H1 (cell line): ENCODE data around the gene FGGY.

Experiments used
- ATF3 ChIP-seq: IDR thresholded peaks from 2 replicates; pipeline ENCODE4 v1.6.1; 2011; ENCODE audit warnings: low read depth, mild to moderate bottlenecking, low read length; ENCODE audit not compliant: insufficient read depth
- CBX5 ChIP-seq: fragments of 300-800, 300-1000 bp; sonication (generic); IDR thresholded peaks from 2 replicates; pipeline ENCODE4 v1.7.1; 2016; ENCODE audit warnings: antibody characterized with exemption, low read length, low read depth
- CEBPB ChIP-seq: IDR thresholded peaks from 2 replicates; pipeline ENCODE4 v1.6.1; 2012; ENCODE audit warnings: low read depth, low read length
- CHD1 ChIP-seq: IDR thresholded peaks from 2 replicates; pipeline ENCODE4 v1.6.1; 2012; ENCODE audit warnings: low read depth, low read length, improper control_type of control experiment
- CTCF ChIP-seq, 3 experiments: IDR thresholded peaks; 1 replicate in 2 of 3; 2 replicates in 1 of 3; pipeline versions ENCODE4 v1.5.1 to v1.6.1; 2011; ENCODE audit warnings: low read length in 3 of 3, mild to moderate bottlenecking in 3 of 3, inconsistent platforms in 2 of 3, low read depth in 1 of 3, moderate library complexity in 1 of 3; ENCODE audit not compliant: insufficient read depth in 1 of 3; ENCODE audit errors: control extremely low read depth in 1 of 3
- EP300 ChIP-seq, 2 experiments: IDR thresholded peaks; 1 replicate in 1 of 2; 2 replicates in 1 of 2; pipeline ENCODE4 v1.6.1; 2011 to 2012; ENCODE audit warnings: low read depth in 2 of 2, low read length in 2 of 2, mild to moderate bottlenecking in 2 of 2, borderline replicate concordance in 1 of 2, inconsistent platforms in 1 of 2, moderate library complexity in 1 of 2
- GTF2F1 ChIP-seq: IDR thresholded peaks from 2 replicates; pipeline ENCODE4 v1.6.1; 2012; ENCODE audit warnings: low read depth, low read length, improper control_type of control experiment, borderline replicate concordance
- MAX ChIP-seq: IDR thresholded peaks from 2 replicates; pipeline ENCODE4 v1.6.1; 2012; ENCODE audit warnings: inconsistent platforms
- POLR2A ChIP-seq, 2 experiments: IDR thresholded peaks; 1 replicate in 1 of 2; 2 replicates in 1 of 2; pipeline ENCODE4 v1.6.1; 2011; ENCODE audit warnings: low read depth in 2 of 2, low read length in 2 of 2, mild to moderate bottlenecking in 2 of 2; ENCODE audit errors: control extremely low read depth in 1 of 2
- POLR2AphosphoS5 ChIP-seq: IDR thresholded peaks from 2 replicates; pipeline ENCODE4 v1.6.1; 2011; ENCODE audit warnings: low read depth, low read length
- RXRA ChIP-seq: IDR thresholded peaks from 2 replicates; pipeline ENCODE4 v1.6.1; 2011; ENCODE audit warnings: low read depth, mild to moderate bottlenecking, low read length, moderate library complexity; ENCODE audit not compliant: insufficient read depth
- SP2 ChIP-seq: IDR thresholded peaks from 2 replicates; pipeline ENCODE4 v1.6.1; 2012; ENCODE audit warnings: mild to moderate bottlenecking, low read length, inconsistent platforms
- SUZ12 ChIP-seq: fragments of 200-600 bp; sonication (generic); IDR thresholded peaks from 2 replicates; pipeline ENCODE4 v1.6.1; 2012; ENCODE audit warnings: mild to moderate bottlenecking, inconsistent platforms, low read length, moderate library complexity, mixed read lengths
- ZNF274 ChIP-seq: IDR thresholded peaks from 2 replicates; pipeline ENCODE4 v1.7.0; 2012; ENCODE audit warnings: low read length, borderline replicate concordance; ENCODE audit errors: extremely low read depth

DNA sequence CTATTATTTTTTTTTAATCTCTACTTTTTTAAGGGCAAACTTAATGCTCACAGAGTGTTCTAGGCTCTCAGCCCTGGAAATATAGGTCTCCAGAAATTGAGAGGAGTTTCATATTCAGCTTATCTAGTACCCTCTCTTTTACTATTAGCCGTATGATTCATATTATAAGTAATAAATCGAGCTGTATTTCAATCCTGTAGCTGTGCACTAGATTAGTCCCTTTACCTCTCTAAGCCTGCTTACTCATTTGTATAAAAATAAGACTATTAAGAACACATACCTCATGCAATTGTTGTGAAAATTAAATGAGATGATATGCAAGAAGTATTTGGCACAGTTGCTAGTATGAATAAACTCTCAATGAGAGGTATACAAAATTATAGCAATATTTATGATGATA lies 389.7 kb downstream of the FGGY start:
- TF ChIP-seq GTF2F1, result no peak
- TF ChIP-seq CTCF (IDR thresholded peaks at IDR 0.05; ENCODE audit: control extremely low read depth in 1 of 3, insufficient read depth in 1 of 3, low read depth in 1 of 3, low read length in 3 of 3), result no peak
- no peak for TF ChIP-seq CEBPB
- TF ChIP-seq EP300 (IDR thresholded peaks at IDR 0.05; ENCODE audit: borderline replicate concordance in 1 of 2, low read depth in 2 of 2, low read length in 2 of 2), result no peak
- TF ChIP-seq POLR2AphosphoS5, result no peak
- no peak for TF ChIP-seq POLR2A (IDR thresholded peaks at IDR 0.05; ENCODE audit: control extremely low read depth in 1 of 2, low read depth in 2 of 2, low read length in 2 of 2)
- no peak for TF ChIP-seq CBX5
- TF ChIP-seq ZNF274, result no peak
- no peak for TF ChIP-seq CHD1
- no peak for TF ChIP-seq RXRA
- TF ChIP-seq SP2, result no peak
- no peak for TF ChIP-seq SUZ12
- TF ChIP-seq ATF3, result no peak
- TF ChIP-seq MAX, result no peak
